ENCODE results near the gene NHSL2. TPM values are rescaled to one million over a fixed set of nuclear protein-coding genes. Genes with fewer than 3 reads are reported as not detected.

The NHSL2 gene
- total and polyA plus RNA-seq, 4 donors: 1.4 to 9.9 (median 4.7) TPM

DNA sequence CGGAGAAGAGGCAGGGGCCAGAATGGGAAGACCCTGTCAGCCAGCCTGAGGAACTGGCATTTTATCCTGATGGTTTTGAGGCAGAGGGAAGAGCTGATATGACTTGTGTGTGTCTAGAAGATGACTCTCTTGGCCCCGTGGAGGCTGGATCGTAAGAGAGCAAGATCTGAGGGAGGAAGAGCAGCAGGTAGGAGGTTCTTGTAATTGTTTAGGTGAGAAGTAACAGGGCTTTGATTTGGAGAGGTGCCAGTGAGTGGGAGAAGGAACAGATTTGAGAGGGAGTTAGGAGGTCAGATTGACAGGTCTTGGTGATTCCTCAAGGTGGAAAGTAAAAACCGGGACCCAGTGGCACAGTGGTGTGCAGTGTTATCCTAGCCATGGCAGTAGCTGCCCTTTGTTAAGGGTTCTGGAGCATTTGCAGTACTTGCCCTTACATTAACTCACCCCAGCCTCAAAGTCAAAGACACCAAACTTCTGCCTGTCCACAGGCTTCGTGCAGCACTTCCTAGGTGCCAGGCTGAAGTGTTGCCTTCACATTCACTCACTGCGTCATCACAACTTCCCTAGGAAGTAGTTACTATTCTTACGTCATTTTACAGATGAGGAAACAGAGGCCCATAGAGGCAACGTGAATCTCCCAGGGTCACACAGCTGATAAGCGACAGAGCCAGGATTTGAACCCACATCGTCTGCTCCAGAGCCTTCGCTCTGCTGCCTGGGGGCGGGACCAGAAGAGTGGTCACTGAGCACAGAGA, 197.4 kb downstream of the NHSL2 start:
- Histone ChIP-seq H3K27ac (ENCODE audit: low read depth in 1 of 2, low read length in 1 of 2) (no peak overlapping the region), H3K9me3 (ENCODE audit: control insufficient read depth in 4 of 4, insufficient read depth in 3 of 4, low read length in 3 of 4) (peaks cover 0 to 5% (median 0%) of the 10 kb centered on the region in 4 donors), H3K9ac (ENCODE audit: insufficient read depth in 1 of 2, low read length in 2 of 2) (no peak overlapping the region), H3K27me3 (ENCODE audit: control insufficient read depth in 3 of 3, insufficient read depth in 3 of 3, low read length in 2 of 3) (peaks cover 0 to 16% (median 12%) of the 10 kb centered on the region in 3 donors), H3K4me3 (no peak overlapping the region), H3K4me1 (ENCODE audit: control insufficient read depth in 5 of 5, insufficient read depth in 5 of 5, low read length in 5 of 5) (peaks cover 0 to 3% (median 0%) of the 10 kb centered on the region in 5 donors), H3K36me3 (ENCODE audit: control insufficient read depth in 4 of 4, insufficient read depth in 4 of 4, low read length in 4 of 4) (no peaks in the 10 kb centered on the region)
- ATAC-seq (ENCODE audit: insufficient read depth, low FRiP score) (no peak), DNase-seq (no peak)
- 76 to 77% methylated on average over 12 of the region's 12 CpGs for WGBS, 2 donors
- no peak for TF ChIP-seq CTCF (IDR thresholded peaks at IDR 0.05; ENCODE audit: control extremely low read depth, extremely low read depth)

GRCh38 chrX:72108666-72109065, 198.0 kb downstream of the NHSL2 start:
- Histone ChIP-seq H3K9ac (ENCODE audit: insufficient read depth in 1 of 2, low read length in 2 of 2) (no peak overlapping the region), H3K4me3 (no peak overlapping the region), H3K27me3 (ENCODE audit: control insufficient read depth in 3 of 3, insufficient read depth in 3 of 3, low read length in 2 of 3) (peaks cover 0 to 17% (median 15%) of the 10 kb centered on the region in 3 donors), H3K36me3 (ENCODE audit: control insufficient read depth in 4 of 4, insufficient read depth in 4 of 4, low read length in 4 of 4) (no peaks in the 10 kb centered on the region), H3K9me3 (ENCODE audit: control insufficient read depth in 4 of 4, insufficient read depth in 3 of 4, low read length in 3 of 4) (peaks cover 0 to 3% (median 0%) of the 10 kb centered on the region in 4 donors), H3K27ac (ENCODE audit: low read depth in 1 of 2, low read length in 1 of 2) (no peak overlapping the region), H3K4me1 (ENCODE audit: control insufficient read depth in 5 of 5, insufficient read depth in 5 of 5, low read length in 5 of 5) (peaks cover 0 to 6% (median under 1%) of the 10 kb centered on the region in 5 donors)
- TF ChIP-seq CTCF (IDR thresholded peaks at IDR 0.05; ENCODE audit: control extremely low read depth, extremely low read depth): no peak
- no peak for DNase-seq
- no peak for ATAC-seq (ENCODE audit: insufficient read depth, low FRiP score)
- WGBS, 2 donors: 91 to 97% methylated on average over 10 of the region's 10 CpGs

GRCh38 chrX:72110051-72110875, 199.6 kb downstream of the NHSL2 start:
- ATAC-seq (ENCODE audit: insufficient read depth, low FRiP score) (no peak), DNase-seq (no peak)
- peaks cover 0 to 5% (median 2%) of the 10 kb centered on the region in 5 donors for H3K4me1 ChIP-seq (ENCODE audit: control insufficient read depth in 5 of 5, insufficient read depth in 5 of 5, low read length in 5 of 5)

More at GRCh38 chrX:72110051-72110875, 199.6 kb downstream of the NHSL2 start:
- Histone ChIP-seq H3K9me3 (ENCODE audit: control insufficient read depth in 4 of 4, insufficient read depth in 3 of 4, low read length in 3 of 4) (peaks cover 0 to 2% (median 0%) of the 10 kb centered on the region in 4 donors), H3K9ac (ENCODE audit: insufficient read depth in 1 of 2, low read length in 2 of 2) (no peak overlapping the region), H3K4me3 (no peak overlapping the region), H3K27me3 (ENCODE audit: control insufficient read depth in 3 of 3, insufficient read depth in 3 of 3, low read length in 2 of 3) (peaks cover 0 to 20% (median 9%) of the 10 kb centered on the region in 3 donors), H3K27ac (ENCODE audit: low read depth in 1 of 2, low read length in 1 of 2) (no peak overlapping the region), H3K36me3 (ENCODE audit: control insufficient read depth in 4 of 4, insufficient read depth in 4 of 4, low read length in 4 of 4) (no peaks in the 10 kb centered on the region)
- no peak for TF ChIP-seq CTCF (IDR thresholded peaks at IDR 0.05; ENCODE audit: control extremely low read depth, extremely low read depth)
- 68 to 74% methylated on average over 11 to 13 of the region's 13 CpGs for WGBS, 2 donors
